Naive B cell (primary cell): ENCODE data around the gene DOCK2. TPM values are rescaled to one million over a fixed set of nuclear protein-coding genes. Genes with fewer than 3 reads are reported as not detected.
"Not testable (repeated sequence)": the region's sequence is repeated elsewhere in the genome, so short reads cannot be mapped to it uniquely, and the experiment has no call there.

Source experiments
- ATAC-seq, 2 donors: fragments of 150-1000 bp; cut with Tn5 transposase; 2 replicates each; pipeline ENCODE4 v1.10.0; 2021; ENCODE audit warnings: low read depth in 2 of 2, mild to moderate bottlenecking in 2 of 2, moderate library complexity in 2 of 2
- DNase-seq: peaks from one replicate; pipeline ENCODE4 v3.0.0; 2022
- H3K27ac Mint-ChIP-seq, 6 donors: one replicate each; pipeline ENCODE4 v1.8.0; 2020 to 2022; ENCODE audit warnings: mild to moderate bottlenecking in 6 of 6, mixed read lengths in 6 of 6, moderate library complexity in 5 of 6, inconsistent platforms in 2 of 6
- H3K27me3 Mint-ChIP-seq, 3 donors: one replicate each; pipeline ENCODE4 v1.8.0; 2021 to 2022; ENCODE audit warnings: mixed read lengths in 3 of 3, mild to moderate bottlenecking in 1 of 3
- H3K36me3 Mint-ChIP-seq, 2 donors: one replicate each; pipeline ENCODE4 v1.8.0; 2020 to 2022; ENCODE audit warnings: mixed read lengths in 2 of 2, inconsistent platforms in 1 of 2, mild to moderate bottlenecking in 1 of 2
- H3K4me1 Mint-ChIP-seq, 3 donors: one replicate each; pipeline ENCODE4 v1.8.0; 2020 to 2022; ENCODE audit warnings: mixed read lengths in 3 of 3, inconsistent platforms in 1 of 3, mild to moderate bottlenecking in 1 of 3, moderate library complexity in 1 of 3
- H3K4me3 Mint-ChIP-seq, 8 donors: one replicate each; pipeline ENCODE4 v1.8.0; 2020 to 2022; ENCODE audit warnings: mild to moderate bottlenecking in 8 of 8, mixed read lengths in 8 of 8, moderate library complexity in 8 of 8, inconsistent platforms in 2 of 8
- H3K9me3 Mint-ChIP-seq, 7 donors: one replicate each; pipeline ENCODE4 v1.8.0; 2020 to 2022; ENCODE audit warnings: mixed read lengths in 7 of 7, mild to moderate bottlenecking in 5 of 7, inconsistent platforms in 2 of 7, moderate library complexity in 1 of 7
- polyA plus RNA-seq, 6 donors: library from polyadenylated mRNA; unstranded; fragments of 300-500 nt; fragmentation: Illumina TruSeq; gene quantifications; one replicate each; pipeline ENCODE4 v1.2.3, GENCODE V29; 2021; ENCODE audit warnings: low read depth in 6 of 6

The DOCK2 gene
- polyA plus RNA-seq, 6 donors from 2014 or later = 62.1 to 165 (median 106) TPM

DNA sequence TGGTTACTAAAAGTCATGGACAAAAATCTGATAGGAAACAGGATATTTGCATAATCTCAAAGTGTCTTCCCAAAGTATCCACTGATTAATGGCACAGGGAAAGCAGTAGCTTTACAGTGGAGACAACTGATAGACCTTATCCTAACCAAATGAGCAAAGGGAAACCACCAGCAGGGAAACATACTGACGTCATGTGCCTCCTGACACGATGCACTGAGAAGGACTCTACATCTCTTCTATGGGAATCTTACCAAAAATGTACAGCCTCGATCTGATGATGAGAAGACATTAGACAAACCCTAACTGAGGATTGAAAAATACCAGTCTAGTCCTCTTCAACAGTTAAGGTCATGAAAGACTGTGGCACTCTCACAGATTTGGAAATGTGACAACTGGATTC lies 177.0 kb downstream of the DOCK2 start:
- Mint-ChIP-seq H3K27ac (no peak overlapping the region), H3K27me3 (no peaks in the 10 kb centered on the region), H3K4me1 (peaks cover 6 to 22% (median 13%) of the 10 kb centered on the region in 3 donors), H3K4me3 (no peak overlapping the region), H3K36me3 (peaks cover 45 to 78% of the 10 kb centered on the region in 2 donors), H3K9me3 (no peaks in the 10 kb centered on the region)
- ATAC-seq = no peak
- DNase-seq = no peak

DNA sequence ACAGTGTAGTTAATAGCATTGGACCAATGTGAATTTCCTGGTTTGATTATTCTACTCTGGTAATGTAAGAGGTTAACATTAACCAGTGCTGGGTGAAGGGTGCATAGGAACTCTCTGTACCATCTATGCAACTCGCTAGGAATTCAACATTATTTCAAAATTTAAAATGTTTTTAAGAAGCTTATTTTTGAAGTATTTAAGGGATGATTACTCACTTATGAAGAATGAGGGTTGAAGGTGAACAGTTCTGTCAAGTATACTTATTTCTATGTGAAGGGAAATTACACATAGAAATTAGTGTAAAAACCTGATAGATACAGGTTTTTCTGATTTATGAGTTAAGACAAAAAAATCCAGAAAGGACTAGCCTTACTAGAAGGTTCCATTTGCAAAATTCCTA lies 177.4 kb downstream of the DOCK2 start:
- Mint-ChIP-seq H3K9me3 (no peaks in the 10 kb centered on the region), H3K27ac (no peak overlapping the region), H3K4me3 (no peak overlapping the region), H3K36me3 (peaks cover 42 to 77% of the 10 kb centered on the region in 2 donors), H3K4me1 (peaks cover 4 to 19% (median 8%) of the 10 kb centered on the region in 3 donors), H3K27me3 (no peaks in the 10 kb centered on the region)
- DNase-seq = no peak
- no peak for ATAC-seq

GRCh38 chr5:169817031-169817430 lies 180.0 kb downstream of the DOCK2 start:
- Mint-ChIP-seq H3K4me3 (no peak overlapping the region), H3K27me3 (no peaks in the 10 kb centered on the region), H3K9me3 (peaks cover 0 to 2% (median 0%) of the 10 kb centered on the region in 7 donors), H3K27ac (peak overlapping the region in 1 of 6 donors; percentile 52), H3K4me1 (peaks cover 0 to 10% (median 0%) of the 10 kb centered on the region in 3 donors), H3K36me3 (peaks cover 42 to 59% of the 10 kb centered on the region in 2 donors)
- DNase-seq = no peak
- ATAC-seq = no peak

GRCh38 chr5:169826618-169827017 lies 189.5 kb downstream of the DOCK2 start:
- H3K36me3 Mint-ChIP-seq = peaks cover 8 to 15% of the 10 kb centered on the region in 2 donors
- no peak overlapping the region for H3K4me3 Mint-ChIP-seq

GRCh38 chr5:169827769-169828168 lies 190.7 kb downstream of the DOCK2 start:
- peaks cover 0 to 3% (median 0%) of the 10 kb centered on the region in 7 donors for H3K9me3 Mint-ChIP-seq
- peaks cover 0 to 24% (median 5%) of the 10 kb centered on the region in 3 donors for H3K4me1 Mint-ChIP-seq
- no peak overlapping the region for H3K4me3 Mint-ChIP-seq
- ATAC-seq = no peak
- H3K27ac Mint-ChIP-seq = no peak overlapping the region
- peaks cover 8 to 20% of the 10 kb centered on the region in 2 donors for H3K36me3 Mint-ChIP-seq
- H3K27me3 Mint-ChIP-seq = no peaks in the 10 kb centered on the region
- no peak for DNase-seq

More at GRCh38 chr5:169826618-169827017, 189.5 kb downstream of the DOCK2 start:
- peak overlapping the region in 2 of 6 donors; percentile 63 to 90 for H3K27ac Mint-ChIP-seq
- peaks cover 0 to 3% (median 0%) of the 10 kb centered on the region in 7 donors for H3K9me3 Mint-ChIP-seq
- ATAC-seq (no peak), DNase-seq (no peak)
- peaks cover 0 to 16% (median 1%) of the 10 kb centered on the region in 3 donors for H3K4me1 Mint-ChIP-seq
- H3K27me3 Mint-ChIP-seq = no peaks in the 10 kb centered on the region

DNA sequence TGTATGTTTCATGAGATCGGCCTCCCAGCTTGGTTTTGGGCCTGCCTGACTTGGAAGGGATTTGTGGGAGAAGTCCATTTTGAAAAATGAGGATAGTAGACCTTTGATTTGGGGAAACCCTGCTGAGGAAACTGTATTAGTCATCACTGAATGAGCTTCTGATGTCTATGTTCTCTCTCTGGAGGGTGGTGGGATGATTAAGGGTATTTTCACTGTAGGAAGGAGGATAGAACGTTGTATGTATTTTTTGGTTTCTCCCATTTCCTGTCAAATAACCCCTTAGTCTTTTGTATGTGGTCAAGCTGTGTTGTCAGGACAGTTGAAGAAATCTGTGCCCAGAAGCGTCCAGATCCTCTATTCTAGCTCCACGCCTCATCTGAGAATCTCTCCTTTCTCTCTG lies 191.3 kb downstream of the DOCK2 start:
- no peak overlapping the region for H3K4me3 Mint-ChIP-seq
- peaks cover 0 to 24% (median 5%) of the 10 kb centered on the region in 3 donors for H3K4me1 Mint-ChIP-seq
- DNase-seq (no peak), ATAC-seq (no peak)
- peak overlapping the region in 2 of 6 donors; percentile 4 to 83 for H3K27ac Mint-ChIP-seq
- peaks cover 0 to 2% (median 0%) of the 10 kb centered on the region in 7 donors for H3K9me3 Mint-ChIP-seq
- peaks cover 8 to 26% of the 10 kb centered on the region in 2 donors for H3K36me3 Mint-ChIP-seq
- no peaks in the 10 kb centered on the region for H3K27me3 Mint-ChIP-seq

DNA sequence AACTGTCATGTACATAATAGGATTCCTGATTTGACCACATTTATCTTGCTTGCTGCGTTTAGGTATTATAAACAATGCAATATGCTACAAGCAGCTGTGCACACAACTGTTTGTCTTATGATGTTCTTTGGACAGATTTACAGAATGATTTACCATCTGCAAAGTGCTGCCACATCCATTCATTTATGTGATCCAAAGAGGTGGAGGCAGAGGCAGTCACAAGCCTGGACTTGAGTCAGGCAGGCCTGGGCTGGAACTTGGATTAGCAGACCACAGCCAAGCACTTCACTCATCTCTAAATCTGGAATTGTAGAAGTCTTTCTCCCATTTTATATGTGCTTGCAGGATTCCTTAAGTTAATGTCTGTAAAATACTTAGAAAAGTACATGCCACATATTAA lies 194.3 kb downstream of the DOCK2 start:
- Mint-ChIP-seq H3K27ac (peak overlapping the region in 2 of 6 donors; percentile 25 to 34), H3K4me1 (peaks cover 5 to 30% (median 5%) of the 10 kb centered on the region in 3 donors), H3K27me3 (no peaks in the 10 kb centered on the region), H3K4me3 (no peak overlapping the region), H3K36me3 (peaks cover 8 to 19% of the 10 kb centered on the region in 2 donors), H3K9me3 (no peaks in the 10 kb centered on the region)
- ATAC-seq (no peak), DNase-seq (no peak)

GRCh38 chr5:169832304-169832703 lies 195.2 kb downstream of the DOCK2 start:
- Mint-ChIP-seq H3K27ac (peak overlapping the region in 3 of 6 donors; percentile 35 to 69 (median 48)), H3K4me1 (peaks cover 4 to 30% (median 5%) of the 10 kb centered on the region in 3 donors), H3K36me3 (peaks cover 8 to 19% of the 10 kb centered on the region in 2 donors), H3K9me3 (no peaks in the 10 kb centered on the region), H3K4me3 (no peak overlapping the region), H3K27me3 (no peaks in the 10 kb centered on the region)
- DNase-seq = no peak
- no peak for ATAC-seq

DNA sequence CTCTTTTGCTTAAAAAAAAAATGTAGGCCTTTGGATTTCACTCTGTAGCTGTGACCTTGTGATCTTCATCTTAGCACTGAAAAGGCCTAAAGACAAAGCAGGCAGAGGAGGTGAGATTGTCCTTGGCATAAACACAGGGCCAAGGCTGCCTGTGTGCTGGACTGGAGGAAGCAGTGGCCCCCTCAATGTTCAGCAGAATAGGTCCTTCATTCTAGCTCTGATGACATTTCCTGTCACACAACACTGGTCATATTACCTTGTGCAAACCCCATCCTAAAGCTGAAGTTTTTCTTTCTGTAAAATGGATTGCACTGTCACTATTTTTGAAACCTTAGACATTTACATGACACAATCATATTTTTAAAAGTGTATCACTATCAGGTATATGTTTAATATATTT lies 195.8 kb downstream of the DOCK2 start:
- no peak for DNase-seq
- Mint-ChIP-seq H3K36me3 (peaks cover 10 to 24% of the 10 kb centered on the region in 2 donors), H3K4me1 (peaks cover 4 to 30% (median 5%) of the 10 kb centered on the region in 3 donors), H3K27ac (peak overlapping the region in 3 of 6 donors; percentile 9 to 88 (median 69)), H3K4me3 (no peak overlapping the region), H3K27me3 (no peaks in the 10 kb centered on the region), H3K9me3 (no peaks in the 10 kb centered on the region)
- no peak for ATAC-seq

DNA sequence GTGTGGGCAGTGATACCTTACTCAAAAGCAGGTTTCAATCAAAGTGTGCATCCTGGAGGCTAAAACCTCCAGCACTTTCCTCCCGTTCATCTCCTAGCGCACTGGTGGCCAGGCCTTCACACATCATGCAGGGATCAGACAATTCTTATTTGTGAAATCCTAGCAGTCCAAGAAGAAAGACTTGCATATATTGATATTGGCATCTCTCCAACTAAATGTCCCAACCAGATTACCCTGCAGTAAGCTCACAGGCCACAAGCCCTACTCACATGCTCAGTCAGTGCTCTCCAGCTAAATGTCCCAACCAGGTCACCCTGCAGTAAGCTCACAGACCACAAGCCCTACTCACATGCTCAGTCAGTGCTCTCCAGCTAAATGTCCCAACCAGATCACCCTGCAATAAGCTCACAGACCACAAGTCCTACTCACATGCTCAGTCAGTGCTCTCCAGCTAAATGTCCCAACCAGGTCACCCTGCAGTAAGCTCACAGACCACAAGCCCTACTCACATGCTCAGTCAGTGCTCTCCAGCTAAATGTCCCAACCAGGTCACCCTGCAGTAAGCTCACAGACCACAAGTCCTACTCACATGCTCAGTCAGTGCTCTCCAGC lies 196.7 kb downstream of the DOCK2 start:
- not testable (repeated sequence) for DNase-seq, ATAC-seq, H3K27me3 Mint-ChIP-seq, H3K4me3 Mint-ChIP-seq, H3K9me3 Mint-ChIP-seq
- Mint-ChIP-seq H3K27ac (peak overlapping the region in 1 of 6 donors; percentile 88), H3K4me1 (peaks cover 4 to 21% (median 9%) of the 10 kb centered on the region in 3 donors), H3K36me3 (peaks cover 19 to 32% of the 10 kb centered on the region in 2 donors)

- not testable (repeated sequence) for H3K9me3 Mint-ChIP-seq, H3K4me3 Mint-ChIP-seq, DNase-seq, ATAC-seq, H3K27me3 Mint-ChIP-seq
- H3K36me3 Mint-ChIP-seq = peaks cover 26 to 38% of the 10 kb centered on the region in 2 donors
- H3K4me1 Mint-ChIP-seq = peaks cover 4 to 19% (median 9%) of the 10 kb centered on the region in 3 donors
- peak overlapping the region in 1 of 6 donors; percentile 0 for H3K27ac Mint-ChIP-seq
Observed at GRCh38 chr5:169834540-169834939, 197.5 kb downstream of the DOCK2 start.

DNA sequence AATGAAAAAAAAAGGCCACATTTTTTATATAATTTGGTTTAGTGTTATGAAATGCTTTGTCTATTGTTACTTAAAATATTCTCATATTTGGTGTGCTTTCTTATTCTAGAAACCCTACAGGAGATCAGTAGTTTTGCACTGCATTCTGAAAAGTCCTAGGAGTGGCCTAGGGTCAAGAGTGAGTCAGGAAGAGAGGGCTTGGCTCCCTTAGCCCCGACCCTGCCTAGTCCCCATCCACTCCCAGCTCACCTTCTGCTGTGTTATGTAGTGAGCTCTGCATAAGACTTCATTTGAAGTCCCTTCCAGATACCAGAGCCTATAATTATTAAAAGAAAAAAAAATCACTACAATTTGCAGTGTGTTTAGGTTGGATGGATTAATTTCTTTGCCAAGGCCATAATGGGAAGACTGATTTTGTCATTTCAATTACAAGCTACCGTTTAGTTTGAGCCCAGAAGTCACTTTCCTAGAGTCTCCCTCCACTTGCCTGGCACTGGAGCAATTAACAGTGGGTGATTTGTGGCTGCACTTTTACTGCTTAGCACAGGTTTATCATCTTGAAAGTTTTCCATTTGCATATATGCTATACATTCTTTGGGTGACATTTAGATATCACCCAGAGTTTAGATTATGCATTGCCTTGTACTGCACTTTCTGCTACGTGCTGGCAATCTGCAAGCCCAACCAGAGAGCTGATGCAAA lies 199.9 kb downstream of the DOCK2 start:
- no peak for DNase-seq
- Mint-ChIP-seq H3K9me3 (peaks cover 0 to 3% (median 0%) of the 10 kb centered on the region in 7 donors), H3K27me3 (no peaks in the 10 kb centered on the region), H3K4me1 (peaks cover 4 to 10% (median 9%) of the 10 kb centered on the region in 3 donors), H3K27ac (peak overlapping the region in 2 of 6 donors; percentile 22 to 26), H3K36me3 (peaks cover 50 to 54% of the 10 kb centered on the region in 2 donors), H3K4me3 (no peak overlapping the region)
- no peak for ATAC-seq

GRCh38 chr5:169837686-169838085 lies 200.6 kb downstream of the DOCK2 start:
- DNase-seq = no peak
- no peak for ATAC-seq
- no peaks in the 10 kb centered on the region for H3K27me3 Mint-ChIP-seq
- H3K9me3 Mint-ChIP-seq = peaks cover 0 to 3% (median 0%) of the 10 kb centered on the region in 7 donors
- H3K4me3 Mint-ChIP-seq = no peak overlapping the region
- H3K36me3 Mint-ChIP-seq = peaks cover 56 to 58% of the 10 kb centered on the region in 2 donors
- peak overlapping the region in 1 of 6 donors; percentile 23 for H3K27ac Mint-ChIP-seq
- peaks cover 0 to 9% (median 6%) of the 10 kb centered on the region in 3 donors for H3K4me1 Mint-ChIP-seq
